K562 (cell line): ENCODE results near the gene ACSS1. TPM values are rescaled to one million over a fixed set of nuclear protein-coding genes. Genes with fewer than 3 reads are reported as not detected.

Experiments
- NKRF ChIP-seq: fragments of 450-650 bp; IDR thresholded peaks from 2 replicates; pipeline ENCODE4 v1.6.1; 2016; ENCODE audit warnings: borderline replicate concordance
- RERE ChIP-seq: sonication (generic); formaldehyde crosslinking; IDR thresholded peaks from 2 replicates; pipeline ENCODE4 v1.8.0; 2023; ENCODE audit warnings: missing genetic modification reagents, mild to moderate bottlenecking, borderline replicate concordance
- TCF7 ChIP-seq: sonication (generic); IDR thresholded peaks from 2 replicates; pipeline ENCODE4 v1.6.1; 2016; ENCODE audit warnings: antibody characterized with exemption, borderline replicate concordance
- TEAD2 ChIP-seq: fragments of 450-650 bp; IDR thresholded peaks from 2 replicates; pipeline ENCODE4 v1.6.1; 2016; ENCODE audit warnings: missing genetic modification characterization, control low read depth, missing compliant biosample characterization
- ZNF324 ChIP-seq: fragments of 250-450 bp; sonication (Bioruptor Pico); IDR thresholded peaks from 2 replicates; pipeline ENCODE4 v1.4.0; 2020; ENCODE audit warnings: mild to moderate bottlenecking
- polyA plus RNA-seq, 8 experiments: library from polyadenylated mRNA; depleted of rRNA in 4 of 8; stranded (reverse) in 5 of 8; unstranded in 3 of 8; fragments of >200 nt; fragmentation: Nextera tagmentation in 2 of 8; fragmentation: Illumina TruSeq in 1 of 8; extraction: Ambion mirVana in 2 of 8; extraction: Trizol in 1 of 8; gene quantifications; 2 replicates each; pipeline versions ENCODE4 v1.2.1 to v1.2.3, GENCODE V29; 2011 to 2014; ENCODE audit warnings: inconsistent platforms in 1 of 8, missing spikeins in 1 of 8
- total RNA-seq, 7 experiments: library from RNA; depleted of rRNA in 6 of 7; stranded (reverse); fragments of >200 nt in 6 of 7; fragmentation: Illumina TruSeq in 2 of 7; extraction: Trizol in 2 of 7; gene quantifications; 2 replicates each; pipeline versions ENCODE4 v1.2.1 to v1.2.3, GENCODE V29; 2011 to 2021; ENCODE audit warnings: low replicate concordance in 1 of 7

The ACSS1 gene
- total and polyA plus RNA-seq, 9 of the 15 experiments (the other 6 are each of a cell fraction or from before 2014, with no cell fraction given) = 0.07 to 2.1 (median 0.27) TPM; not detected in 3

GRCh38 chr20:24968278-24968800, 89.6 kb downstream of the ACSS1 start (continued):
- no peak for TF ChIP-seq RERE (CRISPR knock-in tag)
- no peak for TF ChIP-seq TCF7
- TF ChIP-seq ZNF324 = no peak
- no peak for TF ChIP-seq NKRF
- no peak for TF ChIP-seq TEAD2 (tag)
